Measurements from ENCODE around the gene COL5A1.
"Not testable (repeated sequence)": the region's sequence is repeated elsewhere in the genome, so short reads cannot be mapped to it uniquely, and the experiment has no call there.

COL5A1 gene

GRCh38 chr9:134712243-134712642, 70.6 kb downstream of the COL5A1 start:
- DNase-seq, result no peak

GRCh38 chr9:134712926-134713325, 71.3 kb downstream of the COL5A1 start:
- DNase-seq, result no peak

DNA sequence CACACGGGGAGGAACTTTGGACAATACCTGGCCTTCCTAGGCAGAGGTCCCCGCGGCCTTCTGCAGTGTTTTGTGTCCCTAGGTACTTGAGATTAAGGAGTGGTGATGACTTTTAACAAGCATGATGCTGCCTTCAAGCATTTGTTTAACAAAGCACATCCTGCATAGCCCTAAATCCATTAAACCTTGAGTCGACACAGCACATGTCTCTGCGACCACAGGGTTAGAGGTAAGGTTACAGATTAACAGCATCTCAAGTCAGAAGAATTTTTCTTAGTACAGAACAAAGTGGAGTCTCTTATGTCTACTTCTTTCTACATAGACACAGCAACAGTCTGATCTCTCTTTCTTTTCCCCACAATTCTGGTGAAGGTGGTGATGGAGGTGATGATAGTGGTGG, 73.9 kb downstream of the COL5A1 start:
- DNase-seq, result not testable (repeated sequence)

GRCh38 chr9:134716067-134716466, 74.5 kb downstream of the COL5A1 start:
- no peak for DNase-seq

DNA sequence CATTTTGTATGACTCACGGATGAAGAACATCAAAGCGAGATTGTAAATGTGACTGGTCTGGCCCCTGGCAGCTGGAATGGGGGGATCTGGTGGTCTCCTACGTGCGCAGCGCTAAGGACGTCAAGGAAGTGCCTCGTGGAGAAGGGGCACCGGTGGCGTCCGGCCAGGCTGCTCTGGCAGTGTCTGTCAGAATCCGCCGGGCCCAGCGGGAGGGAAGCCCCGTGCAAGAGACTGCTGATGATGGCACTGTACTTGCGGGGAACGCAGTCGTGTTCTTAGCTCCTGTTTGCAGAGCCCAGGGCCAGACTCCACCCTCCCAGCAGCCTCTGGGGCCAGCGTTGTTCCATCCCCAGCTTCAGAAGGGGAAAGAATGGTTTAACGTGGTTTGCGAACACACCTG, 75.5 kb downstream of the COL5A1 start:
- no peak for DNase-seq

GRCh38 chr9:134717924-134718645, 76.5 kb downstream of the COL5A1 start:
- DNase-seq, result no peak

DNA sequence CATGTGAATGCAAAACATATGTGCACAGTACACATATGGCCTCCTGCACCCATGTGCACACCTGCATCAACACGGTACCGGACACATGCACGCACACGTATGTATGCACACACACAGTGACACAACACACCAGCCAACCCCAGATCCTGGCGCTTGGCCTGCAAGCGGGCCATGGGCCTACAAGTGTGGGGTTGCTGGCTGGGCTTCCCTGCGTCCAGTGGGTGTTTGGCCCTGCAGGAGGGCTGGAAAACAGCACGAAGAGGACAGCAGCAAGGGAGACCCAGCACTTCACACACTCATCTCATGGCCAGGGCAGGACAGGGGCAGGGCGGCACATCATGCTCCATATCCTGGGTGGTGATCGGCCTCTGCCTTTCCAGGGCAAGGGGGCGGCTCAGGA, 77.7 kb downstream of the COL5A1 start:
- DNase-seq, result no peak

- no peak for DNase-seq
Observed at GRCh38 chr9:134720136-134720753, 78.6 kb downstream of the COL5A1 start.

GRCh38 chr9:134720796-134721195, 79.2 kb downstream of the COL5A1 start:
- no peak for DNase-seq

DNA sequence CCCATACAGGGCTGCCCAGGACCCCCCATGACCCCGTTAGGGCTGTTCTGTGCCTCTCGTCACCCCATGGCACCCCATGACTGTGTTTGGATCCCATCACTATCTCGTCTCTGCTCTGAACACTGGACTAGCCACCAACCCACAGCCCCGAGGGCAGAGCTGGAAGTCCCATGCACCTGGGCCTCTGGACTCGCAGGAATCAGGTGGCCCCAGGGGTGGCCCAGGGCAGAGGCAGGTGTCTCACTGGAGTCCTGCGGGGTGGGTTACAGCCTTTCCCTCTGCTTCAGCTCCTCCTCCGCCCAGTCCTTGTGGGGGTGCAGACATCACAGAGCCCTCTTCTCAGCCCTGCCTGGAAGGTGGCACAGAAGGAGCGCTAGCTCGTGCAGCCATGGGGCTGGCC, 79.7 kb downstream of the COL5A1 start:
- no peak for DNase-seq

GRCh38 chr9:134722120-134722701, 80.6 kb downstream of the COL5A1 start:
- no peak for DNase-seq

DNA sequence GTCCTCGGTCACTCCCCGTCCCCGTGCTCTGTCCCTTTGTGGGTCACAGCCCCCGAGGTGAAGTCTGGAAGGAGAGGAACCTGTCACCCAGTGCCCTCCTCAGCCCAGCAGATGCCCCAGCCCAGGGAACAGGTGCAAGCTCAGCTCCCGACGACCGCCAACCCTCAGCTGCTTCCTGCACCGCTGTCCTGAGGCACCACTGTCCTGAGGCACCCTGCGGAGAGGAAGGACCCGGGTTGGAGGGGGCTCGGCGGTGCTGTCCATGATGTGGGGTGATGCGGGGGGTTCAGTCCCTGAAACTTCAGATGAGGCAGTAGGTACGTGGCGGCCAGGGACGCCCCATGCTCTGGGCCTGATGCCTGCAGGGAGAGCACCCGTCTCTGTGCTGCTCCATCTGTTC, 81.4 kb downstream of the COL5A1 start:
- no peak for DNase-seq

DNA sequence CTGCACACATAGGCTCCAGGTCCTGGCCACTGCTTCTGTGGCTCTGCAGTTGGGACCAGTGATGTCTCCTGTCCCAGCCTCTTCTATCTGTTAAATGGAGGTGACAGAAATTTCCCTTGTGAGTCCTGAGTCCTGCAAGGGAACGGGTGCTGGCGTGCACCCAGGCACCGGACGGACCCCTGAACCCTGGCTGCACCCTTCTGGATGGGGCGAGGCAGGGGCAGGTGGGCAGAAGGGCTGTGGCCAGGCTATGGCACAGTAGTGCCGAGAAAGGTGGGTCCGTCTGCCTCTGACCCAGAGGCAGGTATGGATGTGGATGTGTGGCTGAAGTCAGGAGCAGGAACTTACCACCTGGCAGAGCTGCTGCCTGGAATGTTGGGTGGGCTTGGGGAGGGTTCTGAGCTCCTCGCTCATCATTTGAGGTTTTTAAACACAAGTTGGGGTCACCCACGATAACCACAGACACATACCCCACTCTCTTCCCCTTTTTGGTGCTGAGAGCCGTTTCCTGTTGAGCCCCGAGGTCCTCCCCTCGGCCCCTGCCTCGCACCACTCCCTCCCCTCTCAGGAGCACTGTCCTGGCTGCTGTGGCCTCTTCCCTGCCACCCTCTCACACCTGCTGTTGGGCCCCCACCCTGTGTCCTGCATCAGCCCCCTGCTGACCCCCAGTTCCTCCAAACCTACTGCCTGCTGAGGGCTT, 82.0 kb downstream of the COL5A1 start:
- DNase-seq, result no peak

DNA sequence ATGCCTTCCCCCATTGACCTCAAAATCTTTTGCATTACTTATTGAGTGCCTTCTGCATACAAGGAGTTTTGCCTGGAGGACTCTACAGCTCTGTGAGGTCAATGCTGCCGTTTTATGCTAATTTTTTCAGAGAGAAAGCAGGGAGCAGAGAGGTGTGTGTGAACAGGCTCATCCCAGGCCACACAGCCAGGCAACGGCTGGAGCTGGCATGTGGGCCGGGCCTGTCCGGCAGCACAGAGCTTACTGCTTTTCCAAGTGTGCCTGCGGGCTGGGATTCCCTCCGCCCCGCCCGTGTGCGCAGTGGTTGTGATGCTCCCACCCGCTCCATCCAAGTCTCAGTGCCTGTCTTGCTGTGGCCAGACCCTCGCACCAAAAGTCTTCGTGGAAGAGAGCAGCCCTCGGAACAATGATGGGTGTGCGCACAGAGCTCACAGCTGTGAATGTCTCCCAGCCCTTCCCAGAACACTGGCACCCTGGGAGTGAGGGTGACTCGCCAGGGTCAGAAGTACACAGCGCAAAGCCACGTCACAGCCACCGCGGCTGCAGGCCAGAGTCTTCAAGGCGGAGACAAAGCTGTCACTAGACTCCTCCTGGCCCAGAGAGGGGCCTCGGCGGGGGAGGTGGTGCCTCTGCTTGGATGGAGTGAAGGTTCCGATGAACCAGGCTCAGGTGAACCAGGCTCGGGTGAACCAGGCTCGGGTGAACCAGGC, 82.8 kb downstream of the COL5A1 start:
- DNase-seq, result no peak

DNA sequence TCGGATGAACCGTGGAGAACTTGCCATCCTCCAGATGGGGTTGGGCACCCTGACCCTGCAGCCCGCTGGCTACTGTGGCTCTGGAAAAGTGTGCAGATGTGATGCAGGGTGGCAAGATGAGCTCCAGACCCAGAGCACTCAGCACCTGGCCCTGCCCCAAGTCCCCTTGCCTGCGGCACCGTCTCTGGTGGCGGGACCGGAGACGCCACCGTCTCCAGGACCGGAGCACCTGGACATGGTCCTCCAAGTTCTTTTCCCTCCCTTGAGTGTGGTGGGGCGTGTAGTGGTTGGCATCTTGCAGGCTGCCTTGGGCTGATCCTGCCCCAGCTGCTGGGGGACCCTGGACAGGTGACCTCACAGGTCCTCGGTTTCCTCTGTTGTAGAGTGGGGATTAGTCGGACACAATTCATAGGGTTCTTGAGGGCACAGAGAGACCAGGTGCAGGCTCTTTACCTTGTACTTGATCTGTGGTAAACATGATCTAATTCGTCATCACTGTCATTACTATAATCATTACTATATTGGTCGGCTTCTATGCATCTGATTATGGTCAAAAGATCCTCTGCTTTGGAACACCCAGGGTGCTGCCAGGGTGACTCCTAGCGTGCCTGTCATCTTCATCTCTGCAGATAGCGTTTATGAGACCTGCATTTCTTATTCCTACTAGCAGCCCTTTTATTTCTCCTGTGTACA, 83.5 kb downstream of the COL5A1 start:
- no peak for DNase-seq

DNA sequence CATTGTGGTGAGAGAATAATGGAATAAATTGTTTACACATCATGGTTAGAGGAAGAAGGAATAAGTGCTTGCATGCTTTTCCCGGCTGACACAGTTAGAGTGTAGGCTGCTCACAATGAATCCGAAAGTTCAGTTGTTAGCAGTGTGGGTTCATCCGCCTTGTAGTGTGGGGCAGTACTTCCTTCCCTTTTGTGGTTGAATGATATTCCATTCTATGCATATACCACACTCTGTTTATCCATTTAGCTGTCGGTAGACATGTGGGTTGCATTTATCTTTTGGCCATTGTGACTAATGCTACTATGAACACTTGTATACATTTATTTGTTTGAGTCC, 84.0 kb downstream of the COL5A1 start:
- DNase-seq, result no peak

DNA sequence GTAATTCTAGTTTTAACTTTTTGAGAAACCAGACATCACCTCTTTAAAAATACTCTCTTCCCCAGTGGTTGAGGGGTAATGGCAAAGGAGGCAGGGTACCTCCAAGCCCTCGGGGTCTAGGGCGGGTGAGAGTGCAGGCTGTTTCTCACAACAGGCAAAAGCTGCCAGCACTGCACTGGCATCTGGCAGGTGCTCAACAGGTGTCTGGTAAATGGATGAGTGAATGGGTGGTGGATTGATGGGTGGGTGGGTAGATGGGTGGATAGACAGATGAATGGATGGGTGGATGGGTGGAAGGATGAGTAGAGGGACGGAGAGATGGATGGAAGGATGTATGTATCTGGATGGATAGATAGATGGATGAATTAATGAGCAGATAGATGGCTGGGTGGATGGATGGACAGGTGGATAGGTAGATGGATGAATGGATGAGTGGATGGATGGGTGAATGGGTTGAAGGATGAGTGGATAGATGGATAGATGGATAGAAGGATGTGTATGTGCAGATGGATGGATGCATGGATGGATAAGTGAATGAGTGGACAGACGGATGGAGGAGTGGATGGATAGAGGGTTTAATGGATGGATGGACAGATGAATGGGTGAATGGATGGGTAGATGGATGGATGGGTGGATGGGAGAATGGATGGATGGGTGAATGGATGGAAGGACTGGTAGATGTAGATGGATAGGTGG, 84.6 kb downstream of the COL5A1 start:
- no peak for DNase-seq

GRCh38 chr9:134726722-134727034, 85.1 kb downstream of the COL5A1 start:
- no peak for DNase-seq

GRCh38 chr9:134728021-134728795, 86.6 kb downstream of the COL5A1 start:
- no peak for DNase-seq

GRCh38 chr9:134728801-134729495, 87.3 kb downstream of the COL5A1 start:
- DNase-seq, result no peak

Data from NCI-H510A treated with DMSO at 0.1 percent for 48 hours (cell line).